ENCODE results near the gene MICALL1. TPM values are rescaled to one million over a fixed set of nuclear protein-coding genes. Genes with fewer than 3 reads are reported as not detected.
A peak's percentile ranks its signal among the peaks of the same experiment; 100 is the strongest.

Gene MICALL1
- total and polyA plus RNA-seq, 2 of the 4 experiments (the other 2 are of a cell fraction), result 12.4 to 22.3 TPM

DNA sequence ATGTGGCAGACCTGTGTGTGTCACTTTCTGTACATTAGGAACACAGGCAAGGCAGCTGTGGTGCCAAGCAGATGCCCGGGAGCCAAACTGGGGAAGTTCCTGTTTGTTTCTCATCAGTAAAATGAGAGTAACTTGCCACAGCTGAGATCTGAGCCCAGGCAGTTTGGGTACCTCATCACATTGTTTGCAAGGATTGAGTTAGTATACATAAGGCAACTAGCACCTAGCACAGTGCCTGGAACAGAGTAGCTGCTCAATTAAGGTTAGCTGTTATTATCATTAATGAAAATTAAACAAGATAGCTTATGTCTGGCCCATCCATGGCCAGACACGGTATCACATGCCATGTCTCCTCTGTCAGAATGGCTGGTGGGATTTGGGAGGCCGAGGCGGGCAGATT, 70.5 kb downstream of the MICALL1 start:
- dilution Hi-C loops (cut with HindIII; ENCODE audit: low sequenced_read_pairs, unreplicated experiment), result no loop called here

More for the DNA sequence above, 70.5 kb downstream of the MICALL1 start:
- TF ChIP-seq MAFK (IDR thresholded peaks at IDR 0.05; ENCODE audit: low read depth, low read length) (no peak), BHLHE40 (IDR thresholded peaks at IDR 0.05; ENCODE audit: low read depth, low read length) (no peak), FOS (IDR thresholded peaks at IDR 0.05; ENCODE audit: low read depth, low read length) (no peak), USF2 (IDR thresholded peaks at IDR 0.05; ENCODE audit: low read depth, low read length) (no peak), MAZ (IDR thresholded peaks at IDR 0.05; ENCODE audit: borderline replicate concordance, low read depth, low read length) (no peak), RAD21 (IDR thresholded peaks at IDR 0.05; ENCODE audit: low read length) (no peak), SMC3 (IDR thresholded peaks at IDR 0.05; ENCODE audit: low read depth, low read length) (no peak), MXI1 (IDR thresholded peaks at IDR 0.05; ENCODE audit: borderline replicate concordance, low read depth, low read length) (no peak)
- TF ChIP-seq, protein P1, sequence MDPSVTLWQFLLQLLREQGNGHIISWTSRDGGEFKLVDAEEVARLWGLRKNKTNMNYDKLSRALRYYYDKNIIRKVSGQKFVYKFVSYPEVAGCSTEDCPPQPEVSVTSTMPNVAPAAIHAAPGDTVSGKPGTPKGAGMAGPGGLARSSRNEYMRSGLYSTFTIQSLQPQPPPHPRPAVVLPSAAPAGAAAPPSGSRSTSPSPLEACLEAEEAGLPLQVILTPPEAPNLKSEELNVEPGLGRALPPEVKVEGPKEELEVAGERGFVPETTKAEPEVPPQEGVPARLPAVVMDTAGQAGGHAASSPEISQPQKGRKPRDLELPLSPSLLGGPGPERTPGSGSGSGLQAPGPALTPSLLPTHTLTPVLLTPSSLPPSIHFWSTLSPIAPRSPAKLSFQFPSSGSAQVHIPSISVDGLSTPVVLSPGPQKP (IDR thresholded peaks at IDR 0.05; ENCODE audit: borderline replicate concordance, low read depth, low read length), result no peak
- Histone ChIP-seq H4K20me1 (ENCODE audit: insufficient read depth, low read length) (no peaks in the 10 kb centered on the region; the same call in 1 of the 2 replicates), H3K4me1 (ENCODE audit: control insufficient read depth, insufficient read depth, low read length) (no peaks in the 10 kb centered on the region), H2BK20ac (ENCODE audit: low read depth, low read length) (no peak overlapping the region), H2BK120ac (ENCODE audit: low read depth, low read length) (no peak overlapping the region), H4K91ac (ENCODE audit: insufficient read depth, low read depth, low read length) (no peak overlapping the region), H2AFZ (replicated peaks; ENCODE audit: low read length, poor library complexity) (peak overlapping the region; percentile 8), H3K23ac (ENCODE audit: low read depth, low read length) (no peak overlapping the region), H3K18ac (ENCODE audit: low read depth, low read length) (no peak overlapping the region), H2BK15ac (ENCODE audit: low read depth, low read length) (no peak overlapping the region), H3K4me2 (ENCODE audit: low read depth, low read length) (no peak overlapping the region), H3K36me3 (ENCODE audit: control insufficient read depth, insufficient read depth, low read length) (no peaks in the 10 kb centered on the region; the same call in 1 of the 2 replicates), H2BK5ac (ENCODE audit: low read depth, low read length, poor library complexity, severe bottlenecking) (no peak overlapping the region), H3K14ac (replicated peaks; ENCODE audit: low read depth, low read length) (no peak overlapping the region), H3K4me3 (ENCODE audit: insufficient read depth, low read depth, low read length) (no peak overlapping the region), H3K27ac (ENCODE audit: insufficient read depth, low read length) (no peak overlapping the region), H2AK5ac (ENCODE audit: low read depth, low read length) (no peak overlapping the region), H4K8ac (ENCODE audit: low read depth in 2 of 2, low read length in 2 of 2) (no peak overlapping the region), H3K9me1 (ENCODE audit: insufficient read depth, low read length) (no peaks in the 10 kb centered on the region; the same call in 1 of the 2 replicates), H3K9me3 (ENCODE audit: control insufficient read depth, insufficient read depth, low read length) (no peaks in the 10 kb centered on the region), H3K79me1 (ENCODE audit: low read depth in 1 of 2, low read length in 2 of 2) (no peaks in the 10 kb centered on the region), H3K4ac (ENCODE audit: low read depth, low read length) (no peak overlapping the region), H3K9ac (ENCODE audit: low read depth, low read length) (no peak overlapping the region), H4K5ac (ENCODE audit: low read depth, low read length) (no peak overlapping the region), H2AK9ac (replicated peaks; ENCODE audit: low read depth, low read length, poor library complexity) (no peak overlapping the region), H3K27me3 (ENCODE audit: control insufficient read depth, insufficient read depth, low read length) (no peaks in the 10 kb centered on the region), H3K56ac (ENCODE audit: extremely low read depth, insufficient read depth, low read length) (no peak overlapping the region)
- WGBS, 2 experiments (ENCODE audit: extremely low coverage in 2 of 2, insufficient read length in 1 of 2), result 100% methylated on average over 2 of the region's 4 CpGs; no CpG with 5 or more reads in 1 of the 2 experiments
- in situ Hi-C loops (cut with MboI; ENCODE audit: low sequenced_read_pairs), result no loop called here
- ChIA-PET CTCF (interaction anchor here (0.8 kb wide), 1 partner anchor 84 kb away, joined by 3 read pairs; no protein-coding TSS in a partner anchor), POLR2A (ENCODE audit: unreplicated experiment) (no interaction called here)
- ATAC-seq (ENCODE audit: low read depth) (no peak), DNase-seq (no peak)
- intact Hi-C loops (cut with micrococcal nuclease), result no loop called here
- BruUV-seq (replicated peaks), result no TSS peak
